Pancreas (tissue), 10 donors: ENCODE results near the gene HPCAL4. TPM values are rescaled to one million over a fixed set of nuclear protein-coding genes. Genes with fewer than 3 reads are reported as not detected.

Source experiments
- ATAC-seq, 4 donors: fragments of 200-7000 bp; cut with Tn5 transposase; one replicate each; pipeline versions ENCODE4 v1.8.0 to v1.9.1; 2020; ENCODE audit warnings: mild to moderate bottlenecking in 4 of 4, moderate library complexity in 4 of 4
- DNase-seq, 6 donors: peaks; one replicate each; pipeline ENCODE4 v3.0.0-alpha.2; 2020
- FAIRE-seq: peaks from 2 replicates; lab custom pipeline; 2012; peaks lifted over from hg19 to GRCh38; lab: Jason Lieb, UNC
- H3K27ac ChIP-seq, 4 donors: fragments of 200-600 bp; sonication (generic); 1 replicate in 3 of 4; 2 replicates in 1 of 4; pipeline versions ENCODE4 v1.5.0 to v1.8.0; 2020
- H3K27me3 ChIP-seq, 4 donors: fragments of 200-600 bp; one replicate each; pipeline ENCODE4 v1.8.0; 2021
- H3K36me3 ChIP-seq, 3 donors: fragments of 200-600 bp; sonication (generic) in 1 of 3; one replicate each; pipeline versions ENCODE4 v1.5.0 to v1.8.0; 2020 to 2021
- H3K4me1 ChIP-seq, 3 donors: fragments of 200-600 bp; one replicate each; pipeline ENCODE4 v1.8.0; 2021
- H3K4me3 ChIP-seq, 4 donors: fragments of 200-600 bp; sonication (generic) in 2 of 4; one replicate each; pipeline versions ENCODE4 v1.5.0 to v1.8.0; 2020 to 2021
- H3K9me3 ChIP-seq, 4 donors: fragments of 200-600 bp; one replicate each; pipeline ENCODE4 v1.8.0; 2021
- CTCF ChIP-seq, 4 donors: fragments of 200-600 bp; sonication (generic) in 3 of 4; IDR thresholded peaks; one replicate each; pipeline versions ENCODE4 v1.5.0 to v1.8.0; 2021; ENCODE audit warnings: antibody characterized with exemption in 4 of 4
- WGBS, 2 donors: extraction: QIAGEN DNeasy Blood & Tissue Kit; methylation state at CpG; one replicate each; pipeline ENCODE4 v1.1.7; 2013; 5-methylcytosine and 5-hydroxymethylcytosine counted together
- intact Hi-C, 3 donors: fragments of 100-400 bp; cut with DNase I; formaldehyde crosslinking; loops; one replicate each; pipeline versions ENCODE4 v1.11.1 to v1.14.2; 2022
- polyA plus RNA-seq, 2 donors: library from polyadenylated mRNA; stranded (reverse); fragments of 200-250 nt; gene quantifications; one replicate each; pipeline ENCODE4 v1.2.3, GENCODE V29; 2013
- total RNA-seq, 6 donors: library from RNA; stranded (reverse); fragmentation: NEBNext Ultra II Directional in 4 of 6; extraction: Animal tissue kit (Norgen Biotek cat#: 25700) in 4 of 6; gene quantifications; one replicate each; pipeline versions ENCODE4 v1.2.1 to v1.2.4, GENCODE V29; 2021 to 2023
- donor health status: healthy with polysubstance abuse.
- donor health status: DM: no; HTN: no; CAD: no; lungs with moderate emphysema.
- donor health status: DM: no; HTN: no; CAD: no.
- donor health status: control.
- donor health status: control.
- donor health status: Bipolar disorder and iron deficiency.
- donor health status: DM: yes; HTN: yes; CAD: no.
- donor health status: DM: no; HTN: no; CAD: no.
- donor health status: DM: no; HTN: no; CAD: no.
- donor health status: DM: yes; HTN: yes; CAD: no.

Gene HPCAL4
- total and polyA plus RNA-seq, 8 donors, result 0.15 to 7.8 (median 1.2) TPM

- intact Hi-C loops, result loop anchor here in 1 of 3 donors (10.0 kb wide), 1 partner anchor 64 kb away; no protein-coding TSS in a partner anchor
- Histone ChIP-seq H3K27me3 (no peaks in the 10 kb centered on the region), H3K27ac (no peak overlapping the region), H3K36me3 (no peaks in the 10 kb centered on the region), H3K4me3 (no peak overlapping the region), H3K9me3 (no peaks in the 10 kb centered on the region), H3K4me1 (no peaks in the 10 kb centered on the region)
- WGBS, 2 donors, result 92% methylated on average over 12 of the region's 12 CpGs
- ATAC-seq (no peak), FAIRE-seq (no peak), DNase-seq (no peak)
- no peak for TF ChIP-seq CTCF (IDR thresholded peaks at IDR 0.05)
Measured at GRCh38 chr1:39659110-39659509, 32.1 kb downstream of the HPCAL4 start.

GRCh38 chr1:39657923-39658485 is 33.2 kb downstream of the HPCAL4 start:
- no peaks in the 10 kb centered on the region for H3K36me3 ChIP-seq
- H3K9me3 ChIP-seq, result no peaks in the 10 kb centered on the region
- ATAC-seq, result peak; percentile 80 to 87 (median 83)
- peak; percentile 67 to 84 (median 82) for TF ChIP-seq CTCF (IDR thresholded peaks at IDR 0.05)
- H3K4me1 ChIP-seq, result peaks cover 0 to 4% (median 0%) of the 10 kb centered on the region in 3 donors
- WGBS, 2 donors, result 22 to 23% methylated on average over 6 of the region's 6 CpGs
- peak; percentile 66 to 90 (median 83) for DNase-seq
- no peak for FAIRE-seq
- intact Hi-C loops, result loop anchor here in 1 of 3 donors (10.0 kb wide), 1 partner anchor 63 kb away; no protein-coding TSS in a partner anchor
- H3K27me3 ChIP-seq, result no peaks in the 10 kb centered on the region
- H3K4me3 ChIP-seq, result no peak overlapping the region
- no peak overlapping the region for H3K27ac ChIP-seq

- no peak for FAIRE-seq
- DNase-seq, result no peak
- no peaks in the 10 kb centered on the region for H3K9me3 ChIP-seq
- 79 to 83% methylated on average over 3 of the region's 3 CpGs for WGBS, 2 donors
- no peak for ATAC-seq
- intact Hi-C loops, result loop anchor here in 1 of 3 donors (10.0 kb wide), 1 partner anchor 63 kb away; no protein-coding TSS in a partner anchor
- H3K36me3 ChIP-seq, result no peaks in the 10 kb centered on the region
- H3K27ac ChIP-seq, result no peak overlapping the region
- H3K27me3 ChIP-seq, result no peaks in the 10 kb centered on the region
- peaks cover 0 to 5% (median 0%) of the 10 kb centered on the region in 3 donors for H3K4me1 ChIP-seq
- no peak for TF ChIP-seq CTCF (IDR thresholded peaks at IDR 0.05)
- no peak overlapping the region for H3K4me3 ChIP-seq
Measured at GRCh38 chr1:39657402-39657801, 33.8 kb downstream of the HPCAL4 start.

- H3K9me3 ChIP-seq, result no peaks in the 10 kb centered on the region
- no peak for ATAC-seq
- no peaks in the 10 kb centered on the region for H3K27me3 ChIP-seq
Measured at GRCh38 chr1:39656391-39656790, 34.8 kb downstream of the HPCAL4 start.

More at GRCh38 chr1:39656391-39656790, 34.8 kb downstream of the HPCAL4 start:
- Histone ChIP-seq H3K4me3 (no peak overlapping the region), H3K4me1 (peaks cover 0 to 5% (median 0%) of the 10 kb centered on the region in 3 donors), H3K27ac (no peak overlapping the region), H3K36me3 (no peaks in the 10 kb centered on the region)
- TF ChIP-seq CTCF (IDR thresholded peaks at IDR 0.05), result no peak
- intact Hi-C loops, result loop anchor here in 1 of 3 donors (10.0 kb wide), 1 partner anchor 62 kb away; no protein-coding TSS in a partner anchor
- DNase-seq (no peak), FAIRE-seq (no peak)
- WGBS, 2 donors, result 74 to 86% methylated on average over 2 of the region's 2 CpGs
